NCI-H526 (cell line): Measurements from ENCODE around the gene GCK.

Experiments
- DNase-seq, 2 experiments: peaks; one replicate each; lab custom pipeline; 2025; lab: John Stamatoyannopoulos, UW

GCK gene

GRCh38 chr7:44103923-44104859 is 85.0 kb downstream of the GCK start, which contains the start of gene AEBP1:
TSS of gene AEBP1 (plus strand) at chr7:44104345. CDS start at chr7:44104666, 321 bp downstream.
- DNase-seq, result peak in 1 of 2 experiments; percentile 27

- DNase-seq, result no peak
These were observed 85.7 kb downstream of the GCK start for GRCh38 chr7:44103566-44103922.

GRCh38 chr7:44102846-44103565 is 86.2 kb downstream of the GCK start:
- DNase-seq, result no peak

GRCh38 chr7:44101966-44102845 is 87.0 kb downstream of the GCK start:
- DNase-seq, result no peak

GRCh38 chr7:44101303-44101965 is 87.8 kb downstream of the GCK start:
- no peak for DNase-seq

- DNase-seq, result no peak
These were observed 88.6 kb downstream of the GCK start for GRCh38 chr7:44100458-44101302.

- no peak for DNase-seq
These were observed 89.6 kb downstream of the GCK start for GRCh38 chr7:44099669-44100068.

GRCh38 chr7:44098092-44099068 is 90.9 kb downstream of the GCK start:
- DNase-seq, result no peak

GRCh38 chr7:44097064-44097932 is 91.9 kb downstream of the GCK start:
- no peak for DNase-seq

- DNase-seq, result no peak
These were observed 92.8 kb downstream of the GCK start for GRCh38 chr7:44096326-44096881.

- DNase-seq, result no peak
These were observed 93.5 kb downstream of the GCK start for GRCh38 chr7:44095781-44096180.

GRCh38 chr7:44094883-44095592 is 94.2 kb downstream of the GCK start:
- DNase-seq, result no peak

- no peak for DNase-seq
These were observed 94.9 kb downstream of the GCK start for GRCh38 chr7:44094365-44094764.
